ENCODE measurements around the gene WARS2.
"Not testable (repeated sequence)": the region's sequence is repeated elsewhere in the genome, so short reads cannot be mapped to it uniquely, and the experiment has no call there.

WARS2 gene

GRCh38 chr1:119140177-119141019 is at the start of gene WARS2:
TSS of gene WARS2 (minus strand) at chr1:119140653. CDS start at chr1:119140644, 9 bp downstream.
- Histone ChIP-seq H3K4me3 (ENCODE audit: low read length in 2 of 2) (peak within 1 kb of the TSS; percentile 83 to 90), H3K9me3 (ENCODE audit: control insufficient read depth in 2 of 2, low read length in 2 of 2) (no peaks in the 10 kb centered on the region), H3K9ac (ENCODE audit: low read length in 2 of 2) (peak within 1 kb of the TSS; percentile 89 to 96)

GRCh38 chr1:119188926-119189325 is 48.5 kb upstream of the WARS2 start:
- Histone ChIP-seq H3K27ac (ENCODE audit: low read length) (no peak overlapping the region), H3K9me3 (ENCODE audit: control insufficient read depth in 2 of 2, low read length in 2 of 2) (peaks cover 0 to 7% of the 10 kb centered on the region in 2 donors), H3K9ac (ENCODE audit: low read length in 2 of 2) (no peak overlapping the region), H3K4me1 (ENCODE audit: control insufficient read depth, insufficient read depth, low read length) (no peaks in the 10 kb centered on the region), H3K36me3 (ENCODE audit: control insufficient read depth in 2 of 2, insufficient read depth in 2 of 2, low read length in 2 of 2) (peaks cover 0 to 2% of the 10 kb centered on the region in 2 donors), H3K27me3 (ENCODE audit: control insufficient read depth in 1 of 2, insufficient read depth in 2 of 2, low read length in 2 of 2) (no peaks in the 10 kb centered on the region), H3K4me3 (ENCODE audit: low read length in 2 of 2) (no peak overlapping the region)

More at GRCh38 chr1:119140177-119141019, at the start of gene WARS2:
- Histone ChIP-seq H3K36me3 (ENCODE audit: control insufficient read depth in 2 of 2, insufficient read depth in 2 of 2, low read length in 2 of 2) (no peaks in the 10 kb centered on the region), H3K27ac (ENCODE audit: low read length) (peak within 1 kb of the TSS; percentile 96), H3K27me3 (ENCODE audit: control insufficient read depth in 1 of 2, insufficient read depth in 2 of 2, low read length in 2 of 2) (no peaks in the 10 kb centered on the region), H3K4me1 (ENCODE audit: control insufficient read depth, insufficient read depth, low read length) (peaks cover 4% of the 10 kb centered on the region)

GRCh38 chr1:119187416-119187815 is 47.0 kb upstream of the WARS2 start:
- Histone ChIP-seq H3K9me3 (ENCODE audit: control insufficient read depth in 2 of 2, low read length in 2 of 2) (peaks cover 0 to 7% of the 10 kb centered on the region in 2 donors), H3K27ac (ENCODE audit: low read length) (no peak overlapping the region), H3K4me1 (ENCODE audit: control insufficient read depth, insufficient read depth, low read length) (no peaks in the 10 kb centered on the region), H3K36me3 (ENCODE audit: control insufficient read depth in 2 of 2, insufficient read depth in 2 of 2, low read length in 2 of 2) (peaks cover 0 to 2% of the 10 kb centered on the region in 2 donors), H3K27me3 (ENCODE audit: control insufficient read depth in 1 of 2, insufficient read depth in 2 of 2, low read length in 2 of 2) (no peaks in the 10 kb centered on the region), H3K4me3 (ENCODE audit: low read length in 2 of 2) (no peak overlapping the region), H3K9ac (ENCODE audit: low read length in 2 of 2) (no peak overlapping the region)

GRCh38 chr1:119186471-119186870 is 46.0 kb upstream of the WARS2 start:
- H3K4me1 ChIP-seq (ENCODE audit: control insufficient read depth, insufficient read depth, low read length) = no peaks in the 10 kb centered on the region
- H3K9ac ChIP-seq (ENCODE audit: low read length in 2 of 2) = no peak overlapping the region
- no peak overlapping the region for H3K4me3 ChIP-seq (ENCODE audit: low read length in 2 of 2)
- no peaks in the 10 kb centered on the region for H3K27me3 ChIP-seq (ENCODE audit: control insufficient read depth in 1 of 2, insufficient read depth in 2 of 2, low read length in 2 of 2)
- H3K27ac ChIP-seq (ENCODE audit: low read length) = no peak overlapping the region
- peaks cover 0 to 7% of the 10 kb centered on the region in 2 donors for H3K9me3 ChIP-seq (ENCODE audit: control insufficient read depth in 2 of 2, low read length in 2 of 2)
- H3K36me3 ChIP-seq (ENCODE audit: control insufficient read depth in 2 of 2, insufficient read depth in 2 of 2, low read length in 2 of 2) = peaks cover 0 to 2% of the 10 kb centered on the region in 2 donors

- Histone ChIP-seq H3K4me3 (ENCODE audit: low read length in 2 of 2) (no peak overlapping the region), H3K27ac (ENCODE audit: low read length) (no peak overlapping the region), H3K9ac (ENCODE audit: low read length in 2 of 2) (no peak overlapping the region), H3K27me3 (ENCODE audit: control insufficient read depth in 1 of 2, insufficient read depth in 2 of 2, low read length in 2 of 2) (no peaks in the 10 kb centered on the region), H3K4me1 (ENCODE audit: control insufficient read depth, insufficient read depth, low read length) (no peaks in the 10 kb centered on the region), H3K9me3 (ENCODE audit: control insufficient read depth in 2 of 2, low read length in 2 of 2) (peaks cover 0 to 7% of the 10 kb centered on the region in 2 donors), H3K36me3 (ENCODE audit: control insufficient read depth in 2 of 2, insufficient read depth in 2 of 2, low read length in 2 of 2) (no peaks in the 10 kb centered on the region)
Observed at GRCh38 chr1:119184972-119185371, 44.5 kb upstream of the WARS2 start.

GRCh38 chr1:119181218-119181617 is 40.8 kb upstream of the WARS2 start:
- no peaks in the 10 kb centered on the region for H3K9me3 ChIP-seq (ENCODE audit: control insufficient read depth in 2 of 2, low read length in 2 of 2)
- H3K9ac ChIP-seq (ENCODE audit: low read length in 2 of 2) = no peak overlapping the region
- peaks cover 0 to 2% of the 10 kb centered on the region in 2 donors for H3K36me3 ChIP-seq (ENCODE audit: control insufficient read depth in 2 of 2, insufficient read depth in 2 of 2, low read length in 2 of 2)
- H3K27me3 ChIP-seq (ENCODE audit: control insufficient read depth in 1 of 2, insufficient read depth in 2 of 2, low read length in 2 of 2) = no peaks in the 10 kb centered on the region
- no peak overlapping the region for H3K4me3 ChIP-seq (ENCODE audit: low read length in 2 of 2)
- H3K4me1 ChIP-seq (ENCODE audit: control insufficient read depth, insufficient read depth, low read length) = no peaks in the 10 kb centered on the region
- H3K27ac ChIP-seq (ENCODE audit: low read length) = no peak overlapping the region

GRCh38 chr1:119179051-119179450 is 38.6 kb upstream of the WARS2 start:
- Histone ChIP-seq H3K27ac (ENCODE audit: low read length) (no peak overlapping the region), H3K4me3 (ENCODE audit: low read length in 2 of 2) (no peak overlapping the region), H3K27me3 (ENCODE audit: control insufficient read depth in 1 of 2, insufficient read depth in 2 of 2, low read length in 2 of 2) (no peaks in the 10 kb centered on the region), H3K9me3 (ENCODE audit: control insufficient read depth in 2 of 2, low read length in 2 of 2) (no peaks in the 10 kb centered on the region), H3K36me3 (ENCODE audit: control insufficient read depth in 2 of 2, insufficient read depth in 2 of 2, low read length in 2 of 2) (peaks cover 0 to 2% of the 10 kb centered on the region in 2 donors), H3K4me1 (ENCODE audit: control insufficient read depth, insufficient read depth, low read length) (no peaks in the 10 kb centered on the region), H3K9ac (ENCODE audit: low read length in 2 of 2) (no peak overlapping the region)

- not testable (repeated sequence) for H3K4me1 ChIP-seq (ENCODE audit: control insufficient read depth, insufficient read depth, low read length); H3K4me3 ChIP-seq (ENCODE audit: low read length in 2 of 2); H3K27me3 ChIP-seq (ENCODE audit: control insufficient read depth in 1 of 2, insufficient read depth in 2 of 2, low read length in 2 of 2); H3K9ac ChIP-seq (ENCODE audit: low read length in 2 of 2); H3K9me3 ChIP-seq (ENCODE audit: control insufficient read depth in 2 of 2, low read length in 2 of 2); H3K27ac ChIP-seq (ENCODE audit: low read length); H3K36me3 ChIP-seq (ENCODE audit: control insufficient read depth in 2 of 2, insufficient read depth in 2 of 2, low read length in 2 of 2)
Observed at GRCh38 chr1:119172927-119173326, 32.5 kb upstream of the WARS2 start.

- H3K27me3 ChIP-seq (ENCODE audit: control insufficient read depth in 1 of 2, insufficient read depth in 2 of 2, low read length in 2 of 2); H3K9me3 ChIP-seq (ENCODE audit: control insufficient read depth in 2 of 2, low read length in 2 of 2); H3K27ac ChIP-seq (ENCODE audit: low read length); H3K36me3 ChIP-seq (ENCODE audit: control insufficient read depth in 2 of 2, insufficient read depth in 2 of 2, low read length in 2 of 2); H3K4me3 ChIP-seq (ENCODE audit: low read length in 2 of 2); H3K9ac ChIP-seq (ENCODE audit: low read length in 2 of 2); H3K4me1 ChIP-seq (ENCODE audit: control insufficient read depth, insufficient read depth, low read length): not testable (repeated sequence)
Observed at GRCh38 chr1:119171381-119172010, 31.0 kb upstream of the WARS2 start.

GRCh38 chr1:119163396-119163795 is 22.9 kb upstream of the WARS2 start:
- H3K9ac ChIP-seq (ENCODE audit: low read length in 2 of 2) = no peak overlapping the region
- no peaks in the 10 kb centered on the region for H3K4me1 ChIP-seq (ENCODE audit: control insufficient read depth, insufficient read depth, low read length)
- no peak overlapping the region for H3K27ac ChIP-seq (ENCODE audit: low read length)
- no peak overlapping the region for H3K4me3 ChIP-seq (ENCODE audit: low read length in 2 of 2)
- H3K9me3 ChIP-seq (ENCODE audit: control insufficient read depth in 2 of 2, low read length in 2 of 2) = no peaks in the 10 kb centered on the region
- peaks cover 8 to 12% of the 10 kb centered on the region in 2 donors for H3K36me3 ChIP-seq (ENCODE audit: control insufficient read depth in 2 of 2, insufficient read depth in 2 of 2, low read length in 2 of 2)
- H3K27me3 ChIP-seq (ENCODE audit: control insufficient read depth in 1 of 2, insufficient read depth in 2 of 2, low read length in 2 of 2) = no peaks in the 10 kb centered on the region

GRCh38 chr1:119160866-119161265 is 20.4 kb upstream of the WARS2 start:
- no peak overlapping the region for H3K27ac ChIP-seq (ENCODE audit: low read length)
- peaks cover 11 to 17% of the 10 kb centered on the region in 2 donors for H3K36me3 ChIP-seq (ENCODE audit: control insufficient read depth in 2 of 2, insufficient read depth in 2 of 2, low read length in 2 of 2)
- no peaks in the 10 kb centered on the region for H3K27me3 ChIP-seq (ENCODE audit: control insufficient read depth in 1 of 2, insufficient read depth in 2 of 2, low read length in 2 of 2)

More at GRCh38 chr1:119160866-119161265, 20.4 kb upstream of the WARS2 start:
- no peaks in the 10 kb centered on the region for H3K9me3 ChIP-seq (ENCODE audit: control insufficient read depth in 2 of 2, low read length in 2 of 2)
- no peak overlapping the region for H3K4me3 ChIP-seq (ENCODE audit: low read length in 2 of 2)
- no peaks in the 10 kb centered on the region for H3K4me1 ChIP-seq (ENCODE audit: control insufficient read depth, insufficient read depth, low read length)
- no peak overlapping the region for H3K9ac ChIP-seq (ENCODE audit: low read length in 2 of 2)
